Brain microvascular endothelial cell (primary cell): Measurements from ENCODE around the gene ITGB8.

ENCODE experiments used
- DNase-seq: peaks from one replicate; pipeline ENCODE4 v3.0.0-alpha.2; 2020
- H3K27ac ChIP-seq: fragments of 250-450 bp; sonication (Bioruptor Pico); 2 replicates; pipeline ENCODE4 v1.5.1; 2020; ENCODE audit warnings: mild to moderate bottlenecking, moderate library complexity
- H3K27me3 ChIP-seq: fragments of 250-450 bp; sonication (Bioruptor Pico); replicated peaks from 2 replicates; pipeline ENCODE4 v1.5.1; 2020; ENCODE audit warnings: mild to moderate bottlenecking
- H3K36me3 ChIP-seq: fragments of 250-450 bp; sonication (Bioruptor Pico); replicated peaks from 2 replicates; pipeline ENCODE4 v1.5.1; 2020; ENCODE audit warnings: mild to moderate bottlenecking
- H3K4me3 ChIP-seq: 2 replicates; pipeline ENCODE4 v1.5.1; 2011; ENCODE audit warnings: low read depth, mild to moderate bottlenecking, control low read depth, low read length, moderate library complexity
- CTCF ChIP-seq: IDR thresholded peaks from 2 replicates; pipeline ENCODE4 v1.5.1; 2011; ENCODE audit warnings: low read depth, mild to moderate bottlenecking, moderate library complexity, low read length, control low read depth, inconsistent platforms; ENCODE audit errors: missing control alignments
- in situ Hi-C: cut with HindIII; loops from 2 replicates; pipeline ENCODE4 v1.10.0; 2017; ENCODE audit warnings: low sequenced_read_pairs, low pct_ligation_motif_present

Gene ITGB8

DNA sequence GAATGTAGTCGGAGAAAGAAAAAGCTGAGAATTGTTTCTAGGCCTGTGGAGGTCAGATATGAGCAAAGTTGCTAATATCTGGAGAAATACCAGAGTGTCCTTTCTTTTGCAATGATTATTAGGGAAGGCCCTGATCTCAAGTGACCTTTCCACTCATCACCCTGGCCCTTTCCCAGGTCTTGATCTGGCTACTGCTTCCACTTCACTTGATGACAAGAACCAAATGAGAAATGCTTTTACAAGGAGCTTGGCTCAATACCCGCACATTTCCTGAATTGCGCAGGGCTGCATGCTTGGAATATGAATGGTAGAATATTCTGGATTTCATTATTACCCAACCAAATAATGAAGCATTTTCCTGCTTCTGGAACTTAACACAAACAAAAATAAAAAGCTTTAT, 104.6 kb downstream of the ITGB8 start:
- Histone ChIP-seq H3K36me3 (no peaks in the 10 kb centered on the region), H3K4me3 (no peak overlapping the region), H3K27ac (no peak overlapping the region), H3K27me3 (no peaks in the 10 kb centered on the region)
- TF ChIP-seq CTCF = no peak
- in situ Hi-C loops = no loop called here
- DNase-seq = no peak

DNA sequence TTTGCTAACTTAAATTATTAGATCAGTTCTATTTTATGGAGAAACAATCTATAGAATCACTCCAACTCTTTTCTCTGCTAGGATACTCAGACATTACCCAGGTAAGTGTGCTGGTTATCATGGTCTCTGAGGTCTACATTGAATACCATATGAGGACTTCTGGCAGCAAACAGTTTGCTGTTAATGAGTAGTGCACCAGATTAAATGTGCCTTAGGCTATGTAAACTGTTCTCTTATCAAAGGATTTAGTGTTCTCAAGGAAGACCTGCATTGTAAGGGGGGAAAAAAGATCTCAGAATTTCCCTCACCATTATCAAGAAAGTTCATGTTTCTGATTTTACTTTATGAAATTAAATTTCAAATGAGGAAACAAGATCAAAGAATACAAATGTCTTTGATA, 107.5 kb downstream of the ITGB8 start:
- in situ Hi-C loops = no loop called here
- no peak overlapping the region for H3K27ac ChIP-seq
- no peaks in the 10 kb centered on the region for H3K36me3 ChIP-seq
- no peaks in the 10 kb centered on the region for H3K27me3 ChIP-seq
- TF ChIP-seq CTCF = no peak
- H3K4me3 ChIP-seq = no peak overlapping the region
- no peak for DNase-seq

DNA sequence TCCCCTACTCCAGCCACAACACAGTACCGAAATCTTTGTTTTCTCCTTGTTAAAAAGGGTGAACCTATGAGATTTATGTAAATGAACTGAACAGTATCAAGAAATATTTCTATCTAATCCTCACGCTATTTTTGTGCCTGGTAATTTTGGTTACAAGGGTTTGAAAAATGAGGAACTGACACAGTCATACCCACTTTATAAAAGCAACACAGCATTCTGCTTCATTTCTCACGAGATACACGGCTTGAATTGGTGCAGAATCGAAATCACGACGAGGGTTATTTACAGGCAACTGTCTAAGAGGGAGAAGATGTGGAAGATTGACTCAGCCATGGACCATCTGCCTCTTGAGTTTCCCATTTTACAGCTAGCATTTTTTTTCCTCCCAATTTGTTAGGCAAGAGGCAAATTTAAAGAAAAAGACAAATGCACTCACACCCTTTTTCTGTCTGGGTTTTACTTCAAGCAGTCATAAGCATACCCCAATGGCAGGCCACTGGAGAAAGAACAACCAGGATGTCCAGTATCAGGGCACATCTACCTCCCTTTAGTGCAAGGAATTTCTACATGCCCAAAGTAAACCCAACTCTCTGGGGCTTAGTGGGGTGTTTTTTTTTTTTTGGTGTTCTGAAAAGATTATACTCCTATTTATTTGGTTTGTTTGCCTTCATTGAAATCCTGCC, 108.1 kb downstream of the ITGB8 start:
- Histone ChIP-seq H3K36me3 (no peaks in the 10 kb centered on the region), H3K27me3 (no peaks in the 10 kb centered on the region), H3K4me3 (no peak overlapping the region), H3K27ac (no peak overlapping the region)
- no peak for DNase-seq
- in situ Hi-C loops = no loop called here
- no peak for TF ChIP-seq CTCF

DNA sequence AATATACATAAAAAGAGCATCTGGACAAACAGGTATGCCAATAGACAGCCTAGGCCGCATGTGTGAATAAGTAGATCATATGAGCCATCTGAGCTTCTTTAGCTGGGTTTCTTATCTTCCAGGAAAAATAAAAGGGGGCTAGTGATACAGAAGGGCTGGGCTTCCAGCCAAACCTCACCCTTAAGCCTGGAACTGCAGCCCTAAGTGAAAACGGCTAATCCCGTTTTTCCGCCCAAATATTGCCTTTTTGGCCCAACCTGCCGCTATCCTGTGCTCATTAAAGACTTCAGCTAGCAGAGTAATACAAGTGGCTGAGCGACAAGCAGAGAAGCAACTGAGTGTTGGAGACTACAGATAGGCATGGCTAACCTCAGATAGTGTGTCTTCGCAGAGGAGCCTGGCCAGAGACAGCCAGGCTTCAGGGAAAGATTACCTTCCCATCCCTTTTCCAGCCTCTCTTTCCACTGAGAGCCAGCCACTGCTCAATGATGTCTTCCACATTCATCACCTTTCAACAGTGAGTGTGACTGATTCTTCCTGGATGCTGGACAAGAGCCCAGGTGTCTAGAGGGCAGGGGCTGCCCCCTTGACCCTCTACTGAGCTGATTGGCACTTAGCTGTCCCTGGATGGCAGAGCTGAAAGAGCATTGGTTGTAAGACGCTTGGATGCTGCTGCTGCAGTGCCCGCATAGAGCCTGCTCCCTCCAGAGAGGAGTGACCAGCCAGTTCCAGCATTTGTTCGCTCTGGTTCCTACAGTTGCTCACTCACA, 108.9 kb downstream of the ITGB8 start:
- H3K36me3 ChIP-seq = no peaks in the 10 kb centered on the region
- no peaks in the 10 kb centered on the region for H3K27me3 ChIP-seq
- in situ Hi-C loops = no loop called here
- no peak overlapping the region for H3K27ac ChIP-seq
- H3K4me3 ChIP-seq = no peak overlapping the region
- TF ChIP-seq CTCF = no peak
- no peak for DNase-seq

DNA sequence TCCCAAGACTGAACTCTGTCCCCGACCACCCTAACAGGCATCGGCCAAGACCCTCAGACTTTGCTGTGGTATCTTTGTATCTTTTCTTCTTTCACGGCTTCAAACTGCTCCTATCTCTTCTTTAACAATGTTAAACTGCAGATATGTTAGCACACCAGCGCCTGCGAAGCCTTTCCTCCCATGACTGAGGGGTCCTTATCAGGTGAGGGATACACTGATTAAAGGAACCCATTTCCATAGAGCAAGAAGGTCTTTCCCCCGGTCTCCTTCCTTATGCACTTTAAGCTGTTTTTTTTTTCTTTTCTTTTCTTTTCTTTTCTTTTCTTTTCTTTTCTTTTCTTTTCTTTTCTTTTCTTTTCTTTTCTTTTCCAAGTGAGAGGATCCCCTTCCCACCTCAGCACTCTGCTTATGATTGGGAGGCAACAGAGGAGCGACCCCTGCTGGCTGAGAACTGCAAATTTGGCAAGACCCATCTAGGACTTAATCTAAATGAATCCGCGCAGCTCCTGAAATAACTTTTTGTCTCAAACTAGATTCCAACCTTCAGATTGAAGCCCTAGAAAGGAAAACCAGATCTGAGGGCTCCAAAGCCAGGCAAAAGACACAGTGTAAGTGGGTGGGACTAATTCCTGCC, 109.9 kb downstream of the ITGB8 start:
- Histone ChIP-seq H3K27ac (no peak overlapping the region), H3K4me3 (no peak overlapping the region), H3K27me3 (no peaks in the 10 kb centered on the region), H3K36me3 (no peaks in the 10 kb centered on the region)
- in situ Hi-C loops = no loop called here
- peak; percentile 67 for TF ChIP-seq CTCF
- peak; percentile 18 for DNase-seq
